ENCODE measurements around the gene DNAJB2.
A peak's percentile ranks its signal among the peaks of the same experiment; 100 is the strongest.
"Not testable (repeated sequence)": the region's sequence is repeated elsewhere in the genome, so short reads cannot be mapped to it uniquely, and the experiment has no call there.

DNAJB2 gene

DNA sequence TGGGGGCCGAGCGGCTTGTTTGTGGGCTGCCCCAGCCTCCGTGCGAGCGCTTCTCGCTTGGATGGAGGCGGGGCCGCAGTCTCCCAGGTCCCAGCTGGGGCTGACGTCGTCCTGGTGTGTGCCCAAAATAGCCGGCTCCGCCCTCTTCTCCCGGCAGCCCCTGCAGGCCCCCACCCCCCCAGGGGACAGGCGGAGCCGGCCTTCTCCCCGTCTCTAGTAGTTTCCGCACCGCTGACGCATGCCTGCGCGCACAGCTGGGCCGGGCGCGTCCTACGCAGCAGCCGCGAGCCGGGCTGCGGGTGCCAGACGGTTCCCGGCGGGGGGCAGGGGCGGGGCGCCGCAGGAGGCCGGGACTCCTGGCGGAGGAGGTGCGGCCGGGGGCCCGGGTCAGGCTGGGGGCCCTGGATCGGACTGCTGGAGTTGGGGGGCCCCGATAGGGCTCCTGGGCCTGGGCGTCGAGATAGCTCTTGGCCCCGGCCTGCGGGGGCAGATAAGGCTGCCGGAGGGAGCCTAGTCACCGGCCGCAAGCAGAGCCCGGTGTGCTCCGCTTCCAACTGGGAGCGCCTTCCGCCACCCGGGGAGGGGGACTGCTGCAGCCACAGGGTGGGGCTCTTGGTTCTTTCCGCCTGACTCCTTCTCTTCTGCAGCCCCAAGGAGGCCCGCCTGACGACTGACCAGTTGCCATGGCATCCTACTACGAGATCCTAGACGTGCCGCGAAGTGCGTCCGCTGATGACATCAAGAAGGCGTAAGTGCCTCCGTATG, at the start of gene DNAJB2:
DNAJB2 (plus strand) TSS at position 216 of the 765 bp plus-strand sequence; CDS start at position 684, 468 bp downstream.
- peak; percentile 91 for DNase-seq

DNA sequence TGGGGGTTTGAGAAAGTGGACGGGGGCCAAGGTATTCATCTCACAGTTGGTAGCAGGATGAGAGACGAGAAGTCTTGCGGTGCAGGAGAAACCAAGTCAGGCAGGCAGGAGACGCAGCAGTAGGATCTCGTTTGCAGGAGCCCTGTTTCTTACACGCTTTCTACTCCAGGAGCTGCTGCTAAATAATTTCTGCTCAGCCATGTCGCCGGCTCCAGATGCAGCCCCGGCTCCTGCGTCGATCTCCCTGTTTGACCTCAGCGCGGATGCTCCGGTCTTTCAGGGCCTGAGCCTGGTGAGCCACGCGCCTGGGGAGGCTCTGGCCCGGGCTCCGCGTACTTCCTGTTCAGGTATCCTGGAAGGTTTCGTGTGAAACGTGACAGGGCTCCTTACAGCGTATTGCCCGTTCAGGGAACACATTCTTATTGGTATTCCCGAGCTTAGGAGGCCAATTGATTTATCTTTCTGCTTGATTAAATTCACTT, 49.1 kb upstream of the DNAJB2 start:
- DNase-seq = no peak

DNA sequence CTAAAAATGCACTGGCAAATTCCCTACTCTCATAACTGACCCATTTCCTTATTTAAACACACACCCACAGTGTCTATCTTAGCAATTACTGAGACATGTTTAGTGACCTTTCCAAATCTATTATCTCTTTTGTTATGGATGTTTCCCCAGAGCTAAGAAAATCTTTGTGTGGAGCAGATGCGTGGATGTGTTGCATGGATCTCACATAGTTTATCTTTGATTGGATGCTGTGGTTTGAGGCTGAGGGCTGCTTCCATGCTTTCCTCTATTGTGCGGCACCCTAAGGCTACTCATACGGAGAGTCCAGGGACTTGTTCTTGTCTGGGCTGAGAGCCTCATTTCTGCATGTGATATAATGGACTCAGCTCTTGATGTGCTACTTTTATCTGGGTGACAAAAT, 44.8 kb upstream of the DNAJB2 start:
- DNase-seq = no peak

DNA sequence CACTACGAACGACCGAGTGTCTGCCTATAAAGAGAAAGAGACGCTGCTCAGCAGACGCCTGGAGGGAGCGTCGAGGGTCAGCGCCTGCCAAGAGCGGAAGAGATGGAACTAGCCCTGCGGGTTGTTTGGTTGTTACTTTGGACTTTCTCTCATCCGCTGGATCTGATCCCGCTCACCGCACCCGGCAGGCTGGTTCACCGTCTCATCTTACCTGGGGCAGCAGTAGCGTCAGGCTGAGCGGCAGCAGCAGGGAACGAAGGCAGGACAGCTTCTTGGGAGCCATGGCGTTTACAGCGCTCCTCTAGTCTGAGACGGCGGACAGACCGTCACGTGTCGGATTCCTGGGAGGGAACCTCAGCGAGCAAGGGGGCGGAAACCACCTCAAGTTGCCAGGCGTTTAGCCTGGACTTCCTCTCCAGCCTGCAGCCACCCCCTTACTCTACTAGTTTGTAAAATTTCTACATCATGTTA, 35.8 kb upstream of the DNAJB2 start:
- no peak for DNase-seq

DNA sequence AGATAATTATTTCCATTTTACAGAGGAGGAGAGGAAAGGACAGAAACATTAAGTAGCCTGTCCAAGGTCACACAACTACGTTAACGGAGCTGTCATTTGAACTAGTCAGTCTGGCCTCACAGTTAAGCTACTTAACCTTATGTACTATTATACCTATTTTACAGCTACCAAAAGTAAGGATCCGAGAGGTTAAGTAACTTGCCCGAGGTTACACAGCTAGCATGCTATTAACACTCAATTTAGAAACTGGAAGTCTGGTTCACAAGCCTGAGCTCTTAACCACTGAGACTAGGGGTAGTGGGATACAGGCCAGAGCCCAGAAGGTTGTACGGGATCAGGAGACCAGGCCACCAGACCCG, 34.4 kb upstream of the DNAJB2 start:
- no peak for DNase-seq

DNA sequence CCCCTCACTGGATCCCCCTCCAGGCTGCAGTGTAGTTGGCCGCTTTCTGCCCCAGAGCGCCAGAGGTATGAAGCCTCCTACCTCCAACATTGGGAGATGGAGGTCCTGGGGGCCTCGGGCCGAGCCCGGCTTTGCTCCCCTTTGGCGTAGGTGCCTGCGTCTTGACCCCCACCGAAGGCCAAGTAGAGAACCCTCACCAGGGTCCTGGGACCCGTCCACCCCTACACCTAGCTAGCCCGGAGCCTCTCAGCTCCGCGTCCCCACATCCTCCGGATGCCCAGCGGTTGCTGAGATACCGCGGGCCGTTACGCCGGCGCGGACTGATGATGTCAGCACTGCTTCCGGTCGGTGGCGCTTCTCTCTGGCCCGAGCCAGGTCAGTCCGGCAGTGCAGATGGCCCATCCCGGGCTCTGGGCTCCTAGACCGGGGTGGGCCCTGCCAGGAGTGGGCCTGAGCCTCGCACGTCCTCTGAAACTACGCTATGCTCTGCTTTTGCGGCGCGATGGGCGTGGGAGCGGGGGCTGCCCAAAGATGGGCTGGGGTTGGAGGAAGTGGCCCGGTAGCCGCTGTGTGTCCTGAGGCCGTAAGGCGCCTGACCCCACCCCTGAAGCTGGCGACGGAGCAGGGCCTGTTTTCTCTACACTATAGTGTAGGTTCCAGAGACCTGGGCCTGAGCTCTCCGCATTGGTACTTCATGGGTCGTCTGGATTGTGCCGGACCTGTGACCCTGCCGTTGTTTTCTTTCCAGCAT, 33.8 kb upstream of the DNAJB2 start, which contains the start of the genes GLB1L and STK16:
GLB1L (minus strand) TSS at position 297 of the 751 bp plus-strand sequence. CDS start 1,871 bp downstream, outside the sequence.
STK16 (plus strand) TSS at position 332 of the 751 bp plus-strand sequence. CDS start 521 bp downstream, outside the sequence.
- DNase-seq = peak; percentile 66

DNA sequence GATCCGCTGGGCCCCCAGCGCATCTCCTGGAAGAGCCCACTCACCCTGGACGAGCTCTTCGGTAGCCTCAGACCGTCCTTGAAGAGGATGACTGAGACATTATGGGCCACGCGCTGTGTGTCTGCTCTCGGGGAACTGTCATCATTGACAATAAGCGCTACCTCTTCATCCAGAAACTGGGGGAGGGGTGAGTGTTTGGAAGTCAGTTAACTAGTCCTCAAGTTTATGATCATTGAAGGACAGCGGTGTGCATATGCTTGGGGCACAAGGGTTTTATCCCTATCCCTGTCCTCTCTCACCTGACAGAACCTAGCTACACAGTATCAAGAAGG, 33.3 kb upstream of the DNAJB2 start:
- DNase-seq = no peak

DNA sequence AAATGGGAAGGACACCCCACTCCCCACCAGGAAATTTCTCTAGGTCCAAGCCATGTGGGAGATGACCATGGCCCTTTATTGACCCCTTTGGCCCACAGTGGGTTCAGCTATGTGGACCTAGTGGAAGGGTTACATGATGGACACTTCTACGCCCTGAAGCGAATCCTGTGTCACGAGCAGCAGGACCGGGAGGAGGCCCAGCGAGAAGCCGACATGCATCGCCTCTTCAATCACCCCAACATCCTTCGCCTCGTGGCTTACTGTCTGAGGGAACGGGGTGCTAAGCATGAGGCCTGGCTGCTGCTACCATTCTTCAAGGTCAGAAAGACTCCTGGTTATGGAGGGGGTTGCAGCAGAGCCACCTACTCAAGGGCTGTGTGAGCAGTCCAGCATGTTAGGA, 32.6 kb upstream of the DNAJB2 start:
- DNase-seq = no peak

DNA sequence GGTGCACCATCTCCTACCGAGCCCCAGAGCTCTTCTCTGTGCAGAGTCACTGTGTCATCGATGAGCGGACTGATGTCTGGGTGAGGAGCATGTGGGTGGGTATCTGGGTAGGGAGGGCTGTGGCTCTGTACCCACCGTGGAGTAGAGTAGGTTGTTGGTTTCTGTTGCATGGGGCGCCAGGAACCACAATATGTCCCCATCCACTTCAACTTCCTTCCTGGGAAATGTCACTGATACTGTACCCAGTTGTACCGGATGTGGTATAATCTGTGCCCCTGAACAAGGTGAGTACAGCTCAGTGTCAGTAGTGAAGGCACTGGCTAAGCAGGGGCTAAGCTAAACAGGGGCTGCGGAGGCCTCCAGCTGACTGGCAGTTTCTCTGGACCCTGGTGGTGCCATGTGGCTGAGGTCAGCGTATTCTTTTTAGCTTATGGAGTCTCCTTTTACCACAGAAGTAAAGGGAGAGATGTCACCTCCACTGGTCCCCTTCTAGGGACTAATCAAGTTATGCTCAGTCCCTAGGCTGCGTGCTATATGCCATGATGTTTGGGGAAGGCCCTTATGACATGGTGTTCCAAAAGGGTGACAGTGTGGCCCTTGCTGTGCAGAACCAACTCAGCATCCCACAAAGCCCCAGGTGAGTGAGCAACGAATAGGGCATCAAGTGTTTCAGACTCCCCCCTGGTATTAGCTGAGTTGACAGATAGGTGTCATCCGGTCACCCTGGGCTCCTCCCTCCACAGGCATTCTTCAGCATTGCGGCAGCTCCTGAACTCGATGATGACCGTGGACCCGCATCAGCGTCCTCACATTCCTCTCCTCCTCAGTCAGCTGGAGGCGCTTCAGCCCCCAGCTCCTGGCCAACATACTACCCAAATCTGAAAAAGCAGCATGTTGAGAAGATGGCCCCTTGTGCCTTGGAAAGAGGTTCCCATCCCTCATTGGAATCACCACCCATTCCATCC, 31.2 kb upstream of the DNAJB2 start:
- no peak for DNase-seq

DNA sequence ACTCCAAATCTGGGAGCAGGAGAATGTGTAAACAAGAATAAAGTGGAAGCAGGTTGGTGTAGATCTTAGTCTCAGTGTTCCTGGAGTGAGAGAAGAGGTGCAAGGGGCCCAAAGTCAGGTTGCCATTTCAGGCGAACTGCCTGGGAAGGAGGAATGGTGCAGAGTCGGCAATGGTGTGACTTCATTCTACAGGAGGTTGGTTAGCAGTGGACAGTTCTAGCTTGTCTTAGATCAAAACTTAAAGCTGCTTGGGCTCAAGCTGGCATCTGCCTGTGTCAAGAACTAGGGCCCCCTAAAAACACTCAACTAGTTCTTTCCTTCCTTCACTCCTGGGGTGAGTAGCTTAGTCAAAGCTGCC, 30.3 kb upstream of the DNAJB2 start:
- no peak for DNase-seq

DNA sequence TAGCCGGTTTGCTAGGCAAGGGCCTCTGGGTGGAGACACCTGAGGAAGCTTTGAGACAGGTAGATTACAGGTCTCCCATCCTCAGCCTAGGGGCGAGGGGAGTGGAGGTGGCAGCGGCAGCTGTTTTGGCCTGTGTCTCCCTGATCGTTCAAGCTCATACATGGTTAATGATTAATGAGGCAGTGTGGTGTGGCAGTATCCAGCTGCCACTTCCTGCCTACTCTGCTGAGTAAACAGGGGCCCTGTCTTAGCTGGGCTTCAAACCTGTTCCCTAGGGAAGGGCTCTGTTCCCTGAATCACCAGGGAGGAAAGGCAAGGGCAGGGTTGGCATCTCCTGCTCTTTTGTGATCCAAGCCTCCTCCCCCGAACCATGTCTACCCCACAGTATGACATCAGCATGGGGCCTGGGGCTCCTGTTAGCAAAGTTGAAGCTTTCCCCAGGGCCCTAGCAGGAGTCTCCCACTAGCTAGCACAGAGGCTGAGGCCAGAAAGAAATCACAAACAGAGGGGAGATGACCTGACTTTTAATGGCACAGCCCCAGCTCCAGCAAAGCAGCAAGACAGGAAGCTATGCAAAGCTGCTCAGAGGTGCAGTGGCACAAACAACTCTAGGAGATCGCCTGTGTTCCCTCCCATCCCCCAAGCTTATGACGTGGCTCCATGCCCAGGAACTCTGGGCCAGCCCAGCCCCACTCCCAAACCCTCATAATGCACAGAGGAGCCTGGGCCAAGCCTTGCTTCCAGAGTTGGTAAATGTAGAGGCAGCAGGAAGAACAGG, 29.8 kb upstream of the DNAJB2 start:
- DNase-seq = peak; percentile 23

DNA sequence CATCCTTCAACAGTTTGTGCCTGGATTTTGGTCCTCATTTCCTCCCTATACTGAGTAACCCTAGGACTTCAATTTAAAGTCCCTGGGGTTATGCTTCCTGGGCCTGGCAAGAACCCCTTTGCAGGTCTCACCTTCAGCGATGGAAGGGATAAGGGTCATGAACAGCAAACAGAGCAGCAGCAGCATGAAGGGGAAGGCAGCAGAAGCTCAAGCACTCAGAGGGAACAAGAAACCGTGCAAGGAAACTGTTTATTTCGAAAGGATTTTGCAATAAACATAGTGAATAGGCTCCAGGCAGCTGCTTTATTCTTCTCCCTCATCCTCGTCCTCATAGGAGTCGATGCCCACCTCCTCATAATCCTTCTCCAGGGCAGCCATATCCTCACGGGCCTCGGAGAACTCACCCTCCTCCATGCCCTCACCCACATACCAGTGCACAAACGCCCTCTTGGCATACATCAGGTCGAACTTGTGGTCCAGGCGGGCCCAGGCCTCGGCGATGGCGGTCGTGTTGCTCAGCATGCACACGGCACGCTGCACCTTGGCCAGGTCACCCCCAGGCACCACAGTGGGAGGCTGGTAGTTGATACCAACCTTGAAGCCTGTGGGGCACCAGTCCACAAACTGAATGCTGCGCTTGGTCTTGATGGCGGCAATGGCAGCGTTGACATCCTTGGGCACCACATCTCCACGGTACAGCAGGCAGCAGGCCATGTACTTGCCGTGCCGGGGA, 29.0 kb upstream of the DNAJB2 start:
- no peak for DNase-seq

DNA sequence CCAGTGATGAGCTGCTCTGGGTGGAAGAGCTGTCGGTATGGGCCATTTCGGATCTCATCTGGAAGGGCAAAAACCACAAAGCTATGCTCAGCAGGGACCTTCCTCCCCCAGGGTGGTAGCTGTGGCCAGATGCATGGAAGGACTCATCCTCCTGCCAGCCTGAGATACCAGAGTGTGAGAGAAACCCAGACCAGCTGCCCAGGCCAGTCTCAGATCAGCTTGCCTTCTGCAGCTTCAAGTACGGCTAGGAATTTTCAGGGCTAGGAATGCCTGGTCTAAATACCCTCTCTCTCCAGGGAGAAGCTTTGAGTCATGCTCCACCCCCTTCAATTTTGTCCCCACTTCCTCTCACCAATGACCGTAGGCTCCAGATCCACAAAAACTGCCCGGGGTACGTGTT, 27.5 kb upstream of the DNAJB2 start:
- no peak for DNase-seq

DNA sequence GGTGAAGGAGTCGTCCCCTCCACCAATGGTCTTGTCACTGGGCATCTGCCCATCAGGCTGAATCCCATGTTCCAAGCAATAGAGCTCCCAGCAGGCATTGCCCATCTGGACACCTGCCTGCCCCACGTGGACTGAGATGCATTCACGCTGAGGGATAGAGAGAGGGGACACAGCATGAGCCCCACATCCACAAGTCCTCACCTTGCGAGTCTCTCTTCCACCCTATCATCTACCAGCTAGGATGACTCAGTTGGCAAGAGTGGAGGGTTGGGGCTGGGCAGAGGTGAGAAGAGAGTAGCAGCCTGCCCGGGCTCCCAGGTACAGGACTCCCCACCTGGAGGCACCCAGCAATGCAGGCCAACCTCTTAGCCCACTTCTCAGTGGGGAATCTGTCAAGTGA, 27.1 kb upstream of the DNAJB2 start:
- DNase-seq = no peak

DNA sequence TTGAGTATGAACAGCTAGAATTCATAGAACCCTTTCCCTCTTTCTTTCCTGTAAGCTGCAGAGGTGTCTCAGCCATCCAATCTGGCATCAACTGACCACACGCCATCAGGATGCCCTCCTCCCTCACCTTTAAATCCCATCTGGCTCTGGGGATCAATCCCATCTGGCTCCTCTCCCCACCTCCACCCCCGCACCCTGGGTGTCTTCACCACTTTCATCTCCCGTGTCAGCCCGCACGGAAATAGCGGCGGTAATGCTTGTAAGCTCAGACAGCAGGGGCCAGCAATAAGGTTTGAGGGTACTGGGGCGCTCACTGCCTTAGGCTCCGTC, 26.6 kb upstream of the DNAJB2 start:
- no peak for DNase-seq

DNA sequence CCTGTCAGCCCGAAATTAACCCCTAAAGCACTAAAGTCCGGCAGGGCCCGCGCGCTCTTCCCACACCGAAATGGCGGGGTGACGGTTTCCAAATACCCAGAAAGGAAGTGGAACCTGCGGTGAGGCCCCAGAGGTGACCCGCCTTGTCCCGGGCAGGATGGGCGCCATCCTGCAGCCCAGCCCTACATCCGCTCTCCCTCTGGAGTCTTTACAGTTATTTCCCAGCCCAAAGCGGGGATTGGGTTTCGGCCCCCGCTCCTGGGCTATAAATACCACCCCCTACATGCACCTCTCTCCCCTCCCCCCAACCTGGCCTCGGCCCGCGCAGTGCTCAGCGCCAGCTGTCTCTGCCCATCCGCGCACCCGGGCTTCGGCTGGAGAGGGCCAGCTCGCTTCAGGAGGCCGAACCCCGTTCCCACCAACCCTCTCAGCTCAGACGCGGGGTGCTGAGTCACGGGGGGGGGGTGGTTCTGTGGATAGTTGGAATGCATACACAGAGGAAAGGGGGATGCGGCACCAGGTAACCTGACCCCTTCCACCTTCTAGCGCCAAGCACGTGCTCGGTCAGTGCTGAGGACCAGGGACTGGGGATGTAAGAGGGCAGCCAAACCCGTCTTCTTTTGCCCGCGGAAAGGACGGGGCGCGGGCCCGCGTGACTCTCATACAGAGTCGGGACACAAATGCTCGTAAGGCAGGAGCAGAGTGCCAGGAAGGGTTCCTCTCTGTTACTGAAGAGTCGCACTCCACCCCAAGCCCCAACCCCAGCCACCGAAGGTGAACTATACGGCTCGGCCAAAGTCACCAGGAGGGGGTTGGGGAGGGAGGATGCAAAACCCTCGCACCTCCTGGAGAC, 26.0 kb upstream of the DNAJB2 start, which contains the start of gene TUBA4B:
TUBA4B (plus strand) TSS at position 344 of the 853 bp plus-strand sequence; CDS start at position 509, 165 bp downstream.
- no peak for DNase-seq

DNA sequence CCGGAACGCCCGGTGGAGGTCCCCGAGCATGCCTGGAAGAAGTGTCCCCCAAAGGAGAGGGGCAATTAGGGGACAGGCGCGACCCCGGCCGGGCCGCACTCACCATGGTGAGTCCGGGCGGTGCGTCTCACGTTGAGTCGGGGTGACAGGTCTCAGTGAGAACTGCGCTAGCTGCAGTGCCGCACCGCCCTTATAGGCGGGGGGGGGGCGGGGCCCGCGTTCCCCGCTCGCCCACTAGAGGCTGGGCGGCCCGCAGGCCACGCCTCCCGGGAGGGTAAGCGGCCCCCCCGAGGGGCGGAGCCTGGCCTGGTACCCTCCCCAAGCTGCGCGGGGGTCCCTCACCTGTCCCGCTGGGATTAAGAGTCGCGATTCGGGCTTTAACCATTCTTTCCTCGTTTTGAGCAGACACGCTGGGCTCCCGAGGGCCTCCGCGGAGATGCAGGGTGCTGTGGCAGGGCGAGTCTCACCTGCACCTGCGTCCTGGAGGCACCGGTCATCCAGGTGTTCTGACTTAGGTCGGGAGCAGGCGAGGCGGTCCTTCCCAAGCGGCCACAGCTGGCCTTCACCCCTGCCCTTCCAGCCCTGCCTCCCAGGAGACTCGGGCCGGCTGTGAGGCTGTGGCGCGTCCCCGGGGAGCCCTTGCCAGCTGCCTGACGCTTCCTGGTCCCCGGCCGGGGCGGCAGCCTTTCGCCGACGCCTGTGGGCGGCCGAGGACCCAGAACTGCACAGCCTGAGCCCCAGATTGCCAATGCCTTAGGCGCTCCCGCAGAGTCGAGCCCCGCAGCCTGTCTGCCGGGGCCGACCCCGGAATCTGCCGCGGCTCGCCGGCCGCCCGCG, 25.2 kb upstream of the DNAJB2 start, which contains the start of gene TUBA4A:
TUBA4A (minus strand) TSS at position 166 of the 837 bp plus-strand sequence; CDS start at position 106, 60 bp downstream.
- peak; percentile 55 for DNase-seq

DNA sequence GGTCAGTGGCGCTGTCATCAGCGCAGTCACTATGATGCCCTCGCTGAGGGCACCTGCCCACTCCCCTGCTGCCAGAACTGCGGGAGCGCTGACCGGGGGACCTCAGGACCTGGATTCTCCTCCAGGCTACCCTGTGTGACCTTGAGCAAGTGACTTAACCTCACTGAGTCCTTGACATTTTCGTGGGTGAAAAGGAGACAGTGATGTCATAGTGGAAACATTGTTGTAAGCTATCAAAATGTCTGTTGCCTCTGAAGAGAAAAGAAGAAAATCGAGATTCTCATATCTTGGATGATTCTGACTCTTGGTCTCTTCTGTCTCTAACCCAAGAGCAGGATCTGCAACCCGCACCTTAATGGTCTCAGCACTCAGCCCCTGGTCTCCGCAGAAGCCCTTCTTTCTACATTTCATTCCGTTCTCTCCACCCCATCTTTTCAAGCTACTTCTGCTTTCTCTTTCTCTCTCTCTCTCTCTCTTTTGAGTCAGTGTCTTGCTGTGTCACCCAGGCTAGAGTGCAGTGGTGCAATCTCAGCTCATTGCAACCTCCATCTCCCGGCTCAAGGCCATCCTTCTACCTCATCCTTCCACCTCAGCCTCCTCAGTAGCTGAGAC, 24.5 kb upstream of the DNAJB2 start:
- DNase-seq = no peak

DNA sequence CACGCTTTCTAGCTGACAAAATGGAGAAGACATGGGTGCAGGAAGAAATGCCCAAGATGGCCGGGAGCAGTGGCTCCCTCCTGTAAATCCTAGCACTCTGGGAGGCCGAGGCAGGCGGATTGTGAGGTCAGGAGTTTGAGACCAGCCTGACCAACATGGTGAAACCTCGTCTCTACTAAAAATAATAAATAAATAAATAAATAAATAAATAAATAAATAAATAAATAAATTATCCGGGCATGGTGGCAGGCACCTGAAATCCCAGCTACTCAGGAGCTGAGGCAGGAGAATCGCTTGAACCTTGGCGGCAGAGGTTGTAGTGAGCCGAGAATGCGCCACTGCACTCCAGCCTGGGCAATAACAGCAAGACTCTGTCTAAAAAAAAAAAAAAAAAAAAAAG, 20.2 kb upstream of the DNAJB2 start:
- DNase-seq = not testable (repeated sequence)
